Effector memory CD4-positive, alpha-beta T cell (primary cell): ENCODE data around the gene CEACAM18.
"Not testable (repeated sequence)": the region's sequence is repeated elsewhere in the genome, so short reads cannot be mapped to it uniquely, and the experiment has no call there.

ENCODE experiments used
- DNase-seq, 3 donors: peaks; one replicate each; pipeline ENCODE4 v3.0.0-alpha.2; 2020
- H3K27ac ChIP-seq: 2 replicates; pipeline ENCODE4 v1.7.0; 2013; ENCODE audit warnings: mild to moderate bottlenecking, low read length, moderate library complexity; ENCODE audit not compliant: insufficient read depth, poor library complexity, severe bottlenecking
- H3K27me3 ChIP-seq: replicated peaks from 2 replicates; pipeline ENCODE4 v1.7.0; 2013; ENCODE audit warnings: mild to moderate bottlenecking, low read length; ENCODE audit not compliant: insufficient read depth, control insufficient read depth, poor library complexity, severe bottlenecking
- H3K36me3 ChIP-seq: 2 replicates; pipeline ENCODE4 v1.7.0; 2013; ENCODE audit warnings: mild to moderate bottlenecking, low read length, moderate library complexity; ENCODE audit not compliant: control insufficient read depth, insufficient read depth
- H3K4me1 ChIP-seq: 2 replicates; pipeline ENCODE4 v1.7.0; 2013; ENCODE audit warnings: low read length, mild to moderate bottlenecking; ENCODE audit not compliant: control insufficient read depth, insufficient read depth, poor library complexity, severe bottlenecking
- H3K4me3 ChIP-seq: 2 replicates; pipeline ENCODE4 v1.7.0; 2013; ENCODE audit warnings: low read length, low read depth, mild to moderate bottlenecking; ENCODE audit not compliant: insufficient read depth, poor library complexity, severe bottlenecking
- H3K9me3 ChIP-seq: 2 replicates; pipeline ENCODE4 v1.7.0; 2013; ENCODE audit warnings: mild to moderate bottlenecking, low read length, moderate library complexity; ENCODE audit not compliant: control insufficient read depth

CEACAM18 gene

GRCh38 chr19:51447510-51447909, 30.8 kb upstream of the CEACAM18 start:
- not testable (repeated sequence) for H3K36me3 ChIP-seq

GRCh38 chr19:51448011-51448410, 30.3 kb upstream of the CEACAM18 start:
- Histone ChIP-seq H3K4me3 (no peak overlapping the region), H3K27me3 (no peaks in the 10 kb centered on the region), H3K9me3 (no peaks in the 10 kb centered on the region), H3K36me3 (no peaks in the 10 kb centered on the region), H3K27ac (no peak overlapping the region), H3K4me1 (peaks cover 4% of the 10 kb centered on the region)
- no peak for DNase-seq

More at GRCh38 chr19:51447510-51447909, 30.8 kb upstream of the CEACAM18 start:
- not testable (repeated sequence) for H3K4me3 ChIP-seq, H3K27me3 ChIP-seq, H3K27ac ChIP-seq, H3K4me1 ChIP-seq, H3K9me3 ChIP-seq, DNase-seq

- Histone ChIP-seq H3K9me3 (no peaks in the 10 kb centered on the region), H3K36me3 (no peaks in the 10 kb centered on the region), H3K4me3 (no peak overlapping the region), H3K27ac (no peak overlapping the region), H3K4me1 (peaks cover 4% of the 10 kb centered on the region), H3K27me3 (no peaks in the 10 kb centered on the region)
- DNase-seq = no peak
These were observed 29.8 kb upstream of the CEACAM18 start for GRCh38 chr19:51448411-51449016.

GRCh38 chr19:51450730-51451307, 27.5 kb upstream of the CEACAM18 start:
- no peaks in the 10 kb centered on the region for H3K9me3 ChIP-seq
- no peak overlapping the region for H3K4me3 ChIP-seq
- DNase-seq = no peak
- H3K4me1 ChIP-seq = peaks cover 4% of the 10 kb centered on the region
- H3K27ac ChIP-seq = no peak overlapping the region
- H3K36me3 ChIP-seq = no peaks in the 10 kb centered on the region
- no peaks in the 10 kb centered on the region for H3K27me3 ChIP-seq

- no peak for DNase-seq
- H3K4me3 ChIP-seq = no peak overlapping the region
- no peaks in the 10 kb centered on the region for H3K27me3 ChIP-seq
- H3K9me3 ChIP-seq = no peaks in the 10 kb centered on the region
- no peaks in the 10 kb centered on the region for H3K4me1 ChIP-seq
- no peak overlapping the region for H3K27ac ChIP-seq
- no peaks in the 10 kb centered on the region for H3K36me3 ChIP-seq
These were observed 21.6 kb upstream of the CEACAM18 start for GRCh38 chr19:51456541-51457290.

- Histone ChIP-seq H3K4me1 (no peaks in the 10 kb centered on the region), H3K4me3 (no peak overlapping the region), H3K27ac (no peak overlapping the region), H3K36me3 (no peaks in the 10 kb centered on the region), H3K9me3 (no peaks in the 10 kb centered on the region), H3K27me3 (peaks cover 6% of the 10 kb centered on the region)
- DNase-seq = no peak
These were observed 20.9 kb upstream of the CEACAM18 start for GRCh38 chr19:51457351-51458013.

GRCh38 chr19:51458051-51458645, 20.2 kb upstream of the CEACAM18 start, which contains the start of gene SIGLEC8:
TSS of gene SIGLEC8 (minus strand) at chr19:51458454. CDS start at chr19:51458387, 67 bp downstream.
- no peak for DNase-seq

GRCh38 chr19:51458899-51459505, 19.3 kb upstream of the CEACAM18 start:
- peaks cover 10% of the 10 kb centered on the region for H3K27me3 ChIP-seq
- H3K4me1 ChIP-seq = no peaks in the 10 kb centered on the region
- no peak for DNase-seq
- no peak overlapping the region for H3K27ac ChIP-seq
- no peaks in the 10 kb centered on the region for H3K36me3 ChIP-seq
- H3K9me3 ChIP-seq = no peaks in the 10 kb centered on the region
- no peak overlapping the region for H3K4me3 ChIP-seq

More at GRCh38 chr19:51458051-51458645, 20.2 kb upstream of the CEACAM18 start, which contains the start of gene SIGLEC8:
- Histone ChIP-seq H3K4me1 (no peaks in the 10 kb centered on the region), H3K27ac (no peak within 1 kb of the TSS), H3K36me3 (no peaks in the 10 kb centered on the region), H3K9me3 (no peaks in the 10 kb centered on the region), H3K27me3 (peaks cover 10% of the 10 kb centered on the region), H3K4me3 (no peak within 1 kb of the TSS)

- Histone ChIP-seq H3K9me3 (no peaks in the 10 kb centered on the region), H3K27ac (no peak overlapping the region), H3K27me3 (peaks cover 10% of the 10 kb centered on the region), H3K4me1 (no peaks in the 10 kb centered on the region), H3K4me3 (no peak overlapping the region), H3K36me3 (no peaks in the 10 kb centered on the region)
- DNase-seq = no peak
These were observed 18.0 kb upstream of the CEACAM18 start for GRCh38 chr19:51460164-51460992.
